Left ventricle myocardium inferior (tissue), 1 donor: ENCODE measurements around the gene PHF19. TPM values are rescaled to one million over a fixed set of nuclear protein-coding genes. Genes with fewer than 3 reads are reported as not detected.

Experiments used
- DNase-seq: peaks from one replicate; pipeline ENCODE4 v3.0.0-alpha.2; 2020
- H3K27ac ChIP-seq: fragments of 200-600 bp; replicated peaks from 2 replicates; pipeline ENCODE4 v1.8.0; 2021
- H3K27me3 ChIP-seq: fragments of 200-600 bp; 2 replicates; pipeline ENCODE4 v1.8.0; 2021; ENCODE audit warnings: low read depth
- H3K36me3 ChIP-seq: fragments of 200-600 bp; 2 replicates; pipeline ENCODE4 v1.8.0; 2021
- H3K4me1 ChIP-seq: fragments of 200-600 bp; 2 replicates; pipeline ENCODE4 v1.8.0; 2021
- H3K4me3 ChIP-seq: fragments of 200-600 bp; 2 replicates; pipeline ENCODE4 v1.8.0; 2021; ENCODE audit warnings: mild to moderate bottlenecking, moderate library complexity
- H3K9me3 ChIP-seq: fragments of 200-600 bp; replicated peaks from 2 replicates; pipeline ENCODE4 v1.8.0; 2021
- CTCF ChIP-seq: fragments of 200-600 bp; IDR thresholded peaks from 2 replicates; pipeline ENCODE4 v1.8.0; 2021; ENCODE audit warnings: antibody characterized with exemption, mild to moderate bottlenecking, borderline replicate concordance
- intact Hi-C: fragments of 100-400 bp; cut with micrococcal nuclease; formaldehyde crosslinking; loops from one replicate; pipeline ENCODE4 v1.11.0; 2022
- total RNA-seq: library from RNA; stranded (reverse); fragmentation: NEBNext Ultra II Directional; extraction: Animal tissue kit (Norgen Biotek cat#: 25700); gene quantifications from one replicate; pipeline ENCODE4 v1.2.1, GENCODE V29; 2021
- donor health status: DM: no; HTN: yes; CAD: no; lungs with severe emphysema.

PHF19 gene
- total RNA-seq, 1 donor from 2014 or later: 13.0 TPM

DNA sequence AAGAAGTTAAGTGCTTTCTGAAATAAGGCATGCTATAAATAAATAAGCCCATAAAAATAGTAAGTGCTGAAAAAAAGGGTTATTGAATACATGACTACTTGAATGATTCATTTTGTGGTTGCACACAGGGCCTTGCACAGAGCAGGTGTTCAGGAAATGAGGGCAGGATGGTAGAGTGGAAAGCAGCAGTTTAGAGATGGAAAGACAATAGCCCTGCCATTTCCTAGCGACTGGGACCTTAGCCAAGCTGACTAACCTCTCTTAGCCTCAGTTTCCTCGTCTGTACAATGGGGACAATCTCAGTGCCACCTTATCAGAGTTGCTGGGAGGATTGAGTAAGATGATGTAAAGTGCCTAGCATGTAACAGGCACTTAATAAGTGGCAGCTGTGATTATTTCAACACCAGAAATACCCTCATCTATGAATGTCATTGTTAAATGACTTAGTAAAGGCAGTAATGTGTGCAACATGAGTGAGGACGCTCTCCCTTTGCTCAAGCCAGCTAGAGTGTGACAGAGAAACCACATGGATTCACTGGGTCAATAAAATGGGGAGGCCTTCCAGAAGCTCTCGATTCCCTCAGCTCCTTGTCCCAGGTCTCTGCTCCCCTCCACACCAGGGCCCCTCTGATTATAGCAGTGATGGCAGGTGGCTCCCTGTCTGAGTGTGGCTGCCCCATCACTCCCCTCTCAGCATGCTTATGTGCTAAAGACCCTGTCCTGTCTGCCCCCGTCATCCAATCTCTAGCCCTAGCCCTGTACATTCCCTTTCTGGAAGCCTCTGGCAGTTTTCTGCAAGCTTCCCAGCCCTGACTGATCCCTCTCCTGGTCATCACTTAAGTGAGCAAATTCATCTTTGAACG is 16.0 kb upstream of the PHF19 start:
- no peak overlapping the region for H3K4me3 ChIP-seq
- no peaks in the 10 kb centered on the region for H3K9me3 ChIP-seq
- H3K27me3 ChIP-seq: no peaks in the 10 kb centered on the region
- no peak overlapping the region for H3K27ac ChIP-seq
- H3K36me3 ChIP-seq: no peaks in the 10 kb centered on the region
- H3K4me1 ChIP-seq: peaks cover 27% of the 10 kb centered on the region
- no peak for DNase-seq
- TF ChIP-seq CTCF: no peak
- intact Hi-C loops: no loop called here

DNA sequence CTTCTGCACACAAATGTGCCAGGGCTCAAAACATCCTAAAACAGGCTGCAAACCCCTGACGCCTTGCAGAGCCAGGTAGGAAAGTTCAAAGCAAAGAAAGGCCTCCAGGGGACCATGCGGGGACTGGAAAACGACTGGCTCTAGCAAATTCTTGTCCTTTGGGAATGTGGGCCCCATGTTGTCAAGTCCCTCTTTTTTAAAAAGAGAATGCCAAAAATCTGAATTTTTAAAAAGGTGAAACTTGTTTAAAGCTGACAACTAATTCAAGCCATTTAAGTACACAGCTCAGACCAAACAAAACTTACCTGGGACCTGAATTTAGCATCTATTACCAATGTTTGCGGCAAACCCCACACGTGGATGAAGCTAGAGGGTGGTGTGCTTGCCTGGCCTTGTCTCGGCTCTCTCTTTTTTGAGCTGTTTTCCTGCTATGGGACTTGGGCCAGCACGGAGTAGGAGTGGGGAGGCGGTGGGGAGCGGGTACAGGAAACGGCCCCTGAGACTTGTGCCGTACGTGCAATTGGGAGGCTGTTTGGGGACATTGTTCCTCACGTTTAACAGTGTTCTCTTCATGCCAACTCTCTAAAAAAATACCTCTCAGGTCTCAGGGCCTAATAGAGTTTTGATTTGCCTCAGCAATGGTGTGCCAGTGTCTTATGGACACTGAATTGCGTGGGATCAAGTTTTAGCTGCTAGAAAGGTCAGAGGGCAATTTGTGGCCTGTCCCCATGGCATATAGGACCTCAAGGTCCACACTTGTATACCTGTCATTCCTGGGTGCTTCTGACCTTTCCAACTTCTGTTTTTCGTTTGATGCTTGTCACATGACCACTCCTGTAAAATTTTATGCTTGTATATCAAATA is 15.1 kb upstream of the PHF19 start:
- intact Hi-C loops: no loop called here
- Histone ChIP-seq H3K27me3 (no peaks in the 10 kb centered on the region), H3K27ac (no peak overlapping the region), H3K4me3 (no peak overlapping the region), H3K4me1 (peaks cover 21% of the 10 kb centered on the region), H3K9me3 (no peaks in the 10 kb centered on the region), H3K36me3 (no peaks in the 10 kb centered on the region)
- TF ChIP-seq CTCF: no peak
- DNase-seq: no peak

GRCh38 chr9:120891245-120891883 is 14.4 kb upstream of the PHF19 start:
- no peaks in the 10 kb centered on the region for H3K9me3 ChIP-seq
- no peak overlapping the region for H3K27ac ChIP-seq
- intact Hi-C loops: no loop called here
- TF ChIP-seq CTCF: no peak
- H3K4me3 ChIP-seq: no peak overlapping the region
- H3K4me1 ChIP-seq: peaks cover 16% of the 10 kb centered on the region
- DNase-seq: no peak
- H3K27me3 ChIP-seq: no peaks in the 10 kb centered on the region
- H3K36me3 ChIP-seq: no peaks in the 10 kb centered on the region

- Histone ChIP-seq H3K4me3 (no peak overlapping the region), H3K36me3 (no peaks in the 10 kb centered on the region), H3K4me1 (peaks cover 16% of the 10 kb centered on the region), H3K9me3 (no peaks in the 10 kb centered on the region), H3K27me3 (no peaks in the 10 kb centered on the region), H3K27ac (peak overlapping the region; percentile 55)
- intact Hi-C loops: no loop called here
- no peak for TF ChIP-seq CTCF
- DNase-seq: no peak
Measured at GRCh38 chr9:120890320-120891244, 13.6 kb upstream of the PHF19 start.
